ENCODE data around the gene ZNF554.
A peak's percentile ranks its signal among the peaks of the same experiment; 100 is the strongest.

Gene ZNF554

GRCh38 chr19:2827840-2828489, 8.3 kb downstream of the ZNF554 start:
- no peak for DNase-seq (ENCODE audit: low read depth)

- peak; percentile 20 for DNase-seq (ENCODE audit: low read depth)
Measured at GRCh38 chr19:2834294-2834871, 14.7 kb downstream of the ZNF554 start.

- no peak for DNase-seq (ENCODE audit: low read depth)
Measured at GRCh38 chr19:2837430-2837829, 17.8 kb downstream of the ZNF554 start.

GRCh38 chr19:2840794-2841791, 21.4 kb downstream of the ZNF554 start, which contains the start of gene ZNF555:
ZNF555 (plus strand) TSS chr19:2841475; CDS start chr19:2841573, 98 bp downstream.
- peak; percentile 99 for DNase-seq (ENCODE audit: low read depth)

GRCh38 chr19:2841855-2842574, 22.3 kb downstream of the ZNF554 start:
- DNase-seq (ENCODE audit: low read depth): no peak

- no peak for DNase-seq (ENCODE audit: low read depth)
Measured at GRCh38 chr19:2845107-2845506, 25.4 kb downstream of the ZNF554 start.

GRCh38 chr19:2846180-2846894, 26.7 kb downstream of the ZNF554 start:
- no peak for DNase-seq (ENCODE audit: low read depth)

- no peak for DNase-seq (ENCODE audit: low read depth)
Measured at GRCh38 chr19:2847507-2847906, 27.8 kb downstream of the ZNF554 start.

- DNase-seq (ENCODE audit: low read depth): no peak
Measured at GRCh38 chr19:2848616-2849015, 28.9 kb downstream of the ZNF554 start.

GRCh38 chr19:2850256-2850925, 30.7 kb downstream of the ZNF554 start:
- DNase-seq (ENCODE audit: low read depth): no peak

GRCh38 chr19:2852598-2852997, 32.9 kb downstream of the ZNF554 start:
- peak; percentile 21 for DNase-seq (ENCODE audit: low read depth)

- peak; percentile 15 for DNase-seq (ENCODE audit: low read depth)
Measured at GRCh38 chr19:2853015-2853606, 33.4 kb downstream of the ZNF554 start.

- DNase-seq (ENCODE audit: low read depth): no peak
Measured at GRCh38 chr19:2854849-2855248, 35.2 kb downstream of the ZNF554 start.

GRCh38 chr19:2856457-2857050, 36.9 kb downstream of the ZNF554 start:
- no peak for DNase-seq (ENCODE audit: low read depth)

- no peak for DNase-seq (ENCODE audit: low read depth)
Measured at GRCh38 chr19:2858864-2859263, 39.2 kb downstream of the ZNF554 start.

- DNase-seq (ENCODE audit: low read depth): no peak
Measured at GRCh38 chr19:2863816-2864215, 44.1 kb downstream of the ZNF554 start.

- peak; percentile 81 for DNase-seq (ENCODE audit: low read depth)
Measured at GRCh38 chr19:2865334-2866100, 45.8 kb downstream of the ZNF554 start.

- no peak for DNase-seq (ENCODE audit: low read depth)
Measured at GRCh38 chr19:2866495-2867024, 46.9 kb downstream of the ZNF554 start.

Measured in amniotic epithelial cell (primary cell).